Activated CD4-positive, alpha-beta T cell treated with anti-CD3 and anti-CD28 coated beads, Interleukin-2, amount 10 ng/mL, durations not matched to agents 7 days and 5 days (primary cell): Measurements from ENCODE around the gene PCED1B. TPM values are rescaled to one million over a fixed set of nuclear protein-coding genes. Genes with fewer than 3 reads are reported as not detected.

ENCODE experiments used
- CTCF ChIA-PET: fragments of 350-600 bp; sonication (Branson Sonifier 250); formaldehyde crosslinking; loops from one replicate; lab custom pipeline; 2021; ENCODE audit warnings: antibody characterized with exemption; lab: Charles Lee
- POLR2A ChIA-PET: fragments of 350-600 bp; sonication (Branson Sonifier 250); formaldehyde crosslinking; loops from one replicate; lab custom pipeline; 2021; ENCODE audit warnings: antibody characterized with exemption; lab: Charles Lee
- DNase-seq: peaks from one replicate; pipeline ENCODE4 v3.0.0-alpha.2; 2020
- H3K27ac Mint-ChIP-seq: one replicate; pipeline ENCODE4 v1.8.0; 2021; ENCODE audit warnings: mild to moderate bottlenecking, moderate library complexity, mixed read lengths
- H3K27me3 Mint-ChIP-seq: one replicate; pipeline ENCODE4 v1.8.0; 2021; ENCODE audit warnings: mixed read lengths
- H3K36me3 Mint-ChIP-seq: one replicate; pipeline ENCODE4 v1.8.0; 2021; ENCODE audit warnings: low read depth, mixed read lengths
- H3K4me1 Mint-ChIP-seq: one replicate; pipeline ENCODE4 v1.8.0; 2021; ENCODE audit warnings: mixed read lengths
- H3K4me3 Mint-ChIP-seq: one replicate; pipeline ENCODE4 v1.8.0; 2021; ENCODE audit warnings: mild to moderate bottlenecking, moderate library complexity, mixed read lengths
- H3K9me3 Mint-ChIP-seq: one replicate; pipeline ENCODE4 v1.8.0; 2021; ENCODE audit warnings: mixed read lengths
- total RNA-seq, 2 experiments: library from RNA; stranded (reverse); gene quantifications; one replicate each; pipeline ENCODE4 v1.2.3, GENCODE V29; 2021

PCED1B gene, protein sequence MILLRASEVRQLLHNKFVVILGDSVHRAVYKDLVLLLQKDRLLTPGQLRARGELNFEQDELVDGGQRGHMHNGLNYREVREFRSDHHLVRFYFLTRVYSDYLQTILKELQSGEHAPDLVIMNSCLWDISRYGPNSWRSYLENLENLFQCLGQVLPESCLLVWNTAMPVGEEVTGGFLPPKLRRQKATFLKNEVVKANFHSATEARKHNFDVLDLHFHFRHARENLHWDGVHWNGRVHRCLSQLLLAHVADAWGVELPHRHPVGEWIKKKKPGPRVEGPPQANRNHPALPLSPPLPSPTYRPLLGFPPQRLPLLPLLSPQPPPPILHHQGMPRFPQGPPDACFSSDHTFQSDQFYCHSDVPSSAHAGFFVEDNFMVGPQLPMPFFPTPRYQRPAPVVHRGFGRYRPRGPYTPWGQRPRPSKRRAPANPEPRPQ
- total RNA-seq = 10 to 100 TPM; 58.7 to 59.7 TPM

DNA sequence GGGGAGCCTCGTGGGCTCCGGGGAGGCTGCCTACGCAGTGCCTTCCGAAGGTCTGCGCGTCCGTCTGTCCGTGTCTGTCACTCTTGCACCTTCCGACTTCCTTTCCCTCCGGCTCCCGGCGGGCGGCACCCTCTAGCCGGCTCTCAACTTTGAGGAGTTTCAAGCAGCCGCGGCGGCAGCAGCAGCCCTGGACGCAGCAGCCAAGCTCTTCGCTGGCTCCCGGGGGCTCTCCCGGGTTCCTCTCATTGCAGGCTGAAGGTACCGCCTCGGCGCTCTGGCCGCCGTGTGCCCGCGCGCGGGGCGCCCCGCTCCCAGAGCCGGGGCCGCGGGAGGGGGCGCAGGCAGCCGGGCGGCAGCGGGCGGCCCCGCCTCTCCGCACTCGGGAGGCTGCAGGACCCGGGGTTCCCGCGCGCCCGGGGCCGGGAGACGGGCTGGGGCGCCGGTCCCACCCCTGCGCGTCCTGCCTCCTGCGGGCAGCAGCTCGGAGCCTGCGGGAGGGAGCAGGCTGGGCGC lies at the start of gene PCED1B, which contains the start of gene AMIGO2:
PCED1B (plus strand) TSS at position 154 of the 513 bp plus-strand sequence. CDS start 155,443 bp downstream, outside the sequence.
AMIGO2 (minus strand) TSS at position 492 of the 513 bp plus-strand sequence. CDS start 957 bp downstream, outside the sequence.
- H3K9me3 Mint-ChIP-seq = no peaks in the 10 kb centered on the region
- ChIA-PET CTCF (interaction anchor here (0.7 to 2.6 kb wide), 8 partner anchors 9 to 347 kb away, joined by 3 to 16 read pairs (median 6); no protein-coding TSS in a partner anchor), POLR2A (interaction anchor here (0.7 kb wide), 1 partner anchor 140 kb away, joined by 3 read pairs; no protein-coding TSS in a partner anchor)
- DNase-seq = peak; percentile 69
- no peaks in the 10 kb centered on the region for H3K27me3 Mint-ChIP-seq
- peaks cover 20% of the 10 kb centered on the region for H3K36me3 Mint-ChIP-seq
- peaks cover 69% of the 10 kb centered on the region for H3K4me1 Mint-ChIP-seq
- H3K4me3 Mint-ChIP-seq = peak within 1 kb of the TSS; percentile 88
- H3K27ac Mint-ChIP-seq = peak within 1 kb of the TSS; percentile 95

DNA sequence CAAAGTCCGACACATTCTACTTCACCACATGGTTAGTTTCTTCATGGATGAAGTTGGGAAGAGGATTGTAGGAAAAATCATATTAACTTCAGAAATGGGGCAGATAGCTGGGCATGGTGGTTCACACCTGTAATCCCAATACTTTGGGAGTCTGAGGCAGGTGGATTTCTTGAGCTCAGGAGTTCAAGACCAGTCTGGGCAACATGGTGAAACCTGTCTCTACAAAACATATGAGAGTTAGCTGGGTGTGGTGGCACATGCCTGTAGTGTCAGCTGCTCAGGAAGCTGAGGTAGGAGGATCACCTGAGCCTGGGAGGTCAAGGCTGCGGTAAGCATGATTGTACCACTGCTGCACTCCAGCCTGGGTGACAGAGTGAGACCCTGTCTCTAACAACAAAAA lies 49.5 kb upstream of the PCED1B start:
- Mint-ChIP-seq H3K9me3 (no peaks in the 10 kb centered on the region), H3K36me3 (no peaks in the 10 kb centered on the region)

DNA sequence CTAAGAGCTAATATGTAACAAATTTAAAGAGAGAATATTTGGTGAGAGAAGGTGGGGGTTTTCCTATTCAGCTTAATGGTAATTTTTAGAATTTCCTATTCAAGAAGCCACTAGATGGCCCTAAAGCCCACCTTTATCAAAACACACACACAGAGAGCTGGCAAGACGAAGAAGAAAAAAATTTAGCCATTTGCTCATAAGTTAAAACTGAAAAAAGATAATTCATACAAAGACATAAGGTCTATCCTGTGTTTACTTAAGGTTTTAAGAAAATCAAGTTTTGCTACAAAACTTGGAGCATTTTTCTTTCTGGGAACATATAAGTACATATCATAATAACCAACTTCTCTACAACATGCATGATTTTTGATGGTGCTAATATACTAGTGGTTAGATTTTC lies 46.8 kb upstream of the PCED1B start:
- ChIA-PET POLR2A (no interaction called here), CTCF (interaction anchor here (0.5 to 3.1 kb wide), 18 partner anchors 8 to 647 kb away, joined by 3 to 22 read pairs (median 3); no protein-coding TSS in a partner anchor)
- peak; percentile 42 for DNase-seq
- no peaks in the 10 kb centered on the region for H3K9me3 Mint-ChIP-seq
- H3K4me3 Mint-ChIP-seq = no peak overlapping the region
- H3K27ac Mint-ChIP-seq = no peak overlapping the region
- peaks cover 10% of the 10 kb centered on the region for H3K4me1 Mint-ChIP-seq
- H3K36me3 Mint-ChIP-seq = no peaks in the 10 kb centered on the region
- H3K27me3 Mint-ChIP-seq = no peaks in the 10 kb centered on the region

More for the DNA sequence above, 49.5 kb upstream of the PCED1B start:
- ChIA-PET POLR2A (no interaction called here), CTCF (interaction anchor here (0.6 to 1.0 kb wide), 3 partner anchors 9 to 607 kb away, joined by 3 to 4 read pairs (median 3); no protein-coding TSS in a partner anchor)
- DNase-seq = no peak
- Mint-ChIP-seq H3K4me3 (no peak overlapping the region), H3K27ac (no peak overlapping the region), H3K27me3 (peaks cover 4% of the 10 kb centered on the region), H3K4me1 (peaks cover 10% of the 10 kb centered on the region)

DNA sequence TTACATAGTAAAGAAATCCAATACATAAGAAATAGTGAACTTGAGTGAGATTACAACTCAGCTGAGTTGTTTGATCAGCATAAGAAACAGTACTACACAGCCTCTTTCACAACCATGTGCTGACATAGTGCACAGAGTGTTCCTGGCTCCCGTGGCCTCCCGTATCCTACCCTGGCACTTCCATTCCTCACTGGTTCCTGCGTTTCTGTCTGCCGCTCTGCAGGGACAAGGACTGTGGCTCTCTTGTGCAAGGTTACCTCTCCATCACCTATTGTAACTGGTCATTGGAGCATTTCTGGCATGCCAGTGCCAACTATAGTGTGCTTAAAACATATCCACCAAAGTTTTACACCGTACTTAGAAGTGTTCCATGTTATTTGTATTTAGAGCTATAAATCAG lies 46.3 kb upstream of the PCED1B start:
- Mint-ChIP-seq H3K27ac (no peak overlapping the region), H3K36me3 (no peaks in the 10 kb centered on the region), H3K27me3 (no peaks in the 10 kb centered on the region), H3K9me3 (no peaks in the 10 kb centered on the region), H3K4me1 (peaks cover 10% of the 10 kb centered on the region), H3K4me3 (no peak overlapping the region)
- DNase-seq = no peak
- ChIA-PET POLR2A (no interaction called here), CTCF (interaction anchor here (0.5 to 3.1 kb wide), 15 partner anchors 9 to 647 kb away, joined by 3 to 22 read pairs (median 3); no protein-coding TSS in a partner anchor)

DNA sequence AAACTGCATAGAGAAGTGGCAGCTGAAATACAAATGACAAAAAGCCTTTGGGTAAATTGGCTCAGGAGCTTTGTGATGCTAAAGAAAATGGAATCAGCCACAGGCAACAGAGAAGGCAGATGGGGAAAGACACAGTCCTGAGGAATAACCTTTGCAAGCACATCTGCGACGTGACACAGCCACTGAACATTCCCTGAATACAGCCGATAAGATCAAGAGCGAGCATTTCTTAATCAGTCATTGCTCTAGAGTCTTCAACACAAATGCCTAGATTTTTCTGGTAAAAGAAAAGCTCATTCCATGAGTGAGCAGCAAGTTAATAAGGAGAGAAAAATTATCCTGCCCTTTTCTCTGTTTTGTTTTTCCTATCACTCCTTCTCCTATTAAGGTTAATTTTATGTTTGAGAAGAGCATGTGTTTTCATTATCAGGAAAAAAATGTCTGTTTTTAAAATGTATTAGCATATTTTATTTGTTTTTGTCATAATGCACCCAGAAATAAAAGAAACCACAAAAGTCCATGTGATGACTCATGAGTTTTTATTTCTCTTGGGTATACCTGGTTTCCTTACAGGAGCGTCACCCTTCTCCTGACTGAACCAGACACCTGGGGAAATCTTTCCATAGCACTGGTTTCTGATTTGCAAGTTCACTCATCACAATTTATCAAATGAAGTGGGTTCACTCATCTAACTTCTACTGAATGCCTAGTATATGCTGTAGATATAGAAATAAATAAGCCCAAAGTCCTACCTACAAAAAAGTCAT lies 45.4 kb upstream of the PCED1B start:
- H3K9me3 Mint-ChIP-seq = no peaks in the 10 kb centered on the region
- ChIA-PET POLR2A (no interaction called here), CTCF (interaction anchor here (1.3 to 3.1 kb wide), 2 partner anchors 274 to 363 kb away, joined by 3 to 22 read pairs; no protein-coding TSS in a partner anchor)
- H3K27me3 Mint-ChIP-seq = no peaks in the 10 kb centered on the region
- peaks cover 10% of the 10 kb centered on the region for H3K4me1 Mint-ChIP-seq
- H3K27ac Mint-ChIP-seq = no peak overlapping the region
- no peak for DNase-seq
- no peaks in the 10 kb centered on the region for H3K36me3 Mint-ChIP-seq
- H3K4me3 Mint-ChIP-seq = no peak overlapping the region

DNA sequence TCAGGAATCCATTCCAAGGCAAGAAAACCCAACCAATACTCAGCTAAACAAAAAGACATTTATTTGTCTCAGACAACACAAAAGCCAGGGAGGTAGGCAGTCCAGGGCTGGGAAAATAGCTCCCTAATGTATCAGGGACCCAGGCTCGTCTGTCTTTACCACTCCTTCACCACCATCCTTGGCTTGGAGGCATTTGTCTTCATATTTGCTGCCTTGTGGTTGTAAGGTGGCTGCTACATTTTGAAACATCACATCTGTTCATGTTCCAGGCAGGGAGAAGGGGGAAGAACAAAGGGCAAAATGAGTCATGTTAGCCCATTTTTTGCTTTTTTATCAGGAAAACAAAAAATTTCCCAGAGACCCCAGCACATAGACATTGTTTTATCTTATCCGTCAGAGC lies 44.8 kb upstream of the PCED1B start:
- H3K36me3 Mint-ChIP-seq = no peaks in the 10 kb centered on the region
- H3K27me3 Mint-ChIP-seq = no peaks in the 10 kb centered on the region
- no peak overlapping the region for H3K27ac Mint-ChIP-seq
- peaks cover 10% of the 10 kb centered on the region for H3K4me1 Mint-ChIP-seq
- no peak for DNase-seq
- H3K9me3 Mint-ChIP-seq = no peaks in the 10 kb centered on the region
- ChIA-PET CTCF (no interaction called here), POLR2A (no interaction called here)
- no peak overlapping the region for H3K4me3 Mint-ChIP-seq

DNA sequence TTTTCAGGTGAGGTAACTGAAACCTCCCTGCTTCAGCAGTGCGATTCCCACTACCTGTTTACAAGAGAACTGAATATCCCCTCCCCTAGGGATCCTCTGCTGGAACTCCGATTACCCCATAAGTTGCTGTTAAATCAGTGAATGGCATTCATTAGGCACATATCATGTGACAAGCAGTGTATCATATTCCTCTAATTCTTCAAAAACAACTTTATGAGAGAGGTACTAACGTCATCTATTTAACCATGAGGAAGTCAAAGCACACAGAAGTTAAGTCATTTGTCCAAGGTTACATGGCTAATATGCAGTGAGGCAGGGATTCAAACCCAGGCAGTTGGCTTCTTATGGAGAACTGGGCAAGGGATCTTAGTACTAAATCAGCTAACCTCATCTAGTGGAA lies 43.9 kb upstream of the PCED1B start:
- ChIA-PET POLR2A (interaction anchor here (0.7 kb wide), 1 partner anchor 274 kb away, joined by 3 read pairs; no protein-coding TSS in a partner anchor), CTCF (no interaction called here)
- no peak for DNase-seq
- no peak overlapping the region for H3K27ac Mint-ChIP-seq
- H3K4me1 Mint-ChIP-seq = peaks cover 10% of the 10 kb centered on the region
- no peaks in the 10 kb centered on the region for H3K9me3 Mint-ChIP-seq
- H3K4me3 Mint-ChIP-seq = no peak overlapping the region
- H3K27me3 Mint-ChIP-seq = no peaks in the 10 kb centered on the region
- H3K36me3 Mint-ChIP-seq = no peaks in the 10 kb centered on the region

DNA sequence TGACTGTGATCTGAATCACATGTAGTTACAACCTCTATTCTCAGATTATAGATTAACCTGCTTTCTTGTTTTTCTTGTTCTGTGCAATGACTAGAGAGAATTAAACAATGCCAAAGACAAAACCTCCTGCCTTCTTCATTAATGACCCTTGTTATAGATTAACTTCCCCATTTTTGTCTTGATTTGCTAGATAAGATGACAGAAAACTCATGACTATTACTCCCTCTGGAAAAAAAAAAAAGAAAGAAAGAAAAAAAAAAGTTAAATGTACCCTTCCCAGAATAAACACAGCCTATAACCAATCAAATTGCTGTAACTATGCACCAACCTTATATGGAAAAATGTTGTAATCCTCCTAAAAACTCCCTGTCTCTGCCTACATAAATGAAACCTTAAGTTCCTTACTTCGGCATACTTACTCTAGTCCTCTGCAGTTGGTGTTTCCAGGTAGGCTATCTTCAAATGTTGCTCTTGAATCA lies 41.1 kb upstream of the PCED1B start:
- Mint-ChIP-seq H3K27ac (no peak overlapping the region), H3K36me3 (no peaks in the 10 kb centered on the region), H3K4me3 (no peak overlapping the region), H3K4me1 (peaks cover 2% of the 10 kb centered on the region), H3K9me3 (no peaks in the 10 kb centered on the region), H3K27me3 (no peaks in the 10 kb centered on the region)
- ChIA-PET POLR2A (no interaction called here), CTCF (interaction anchor here (1.0 kb wide), 1 partner anchor 37 kb away, joined by 3 read pairs; no protein-coding TSS in a partner anchor)
- no peak for DNase-seq

DNA sequence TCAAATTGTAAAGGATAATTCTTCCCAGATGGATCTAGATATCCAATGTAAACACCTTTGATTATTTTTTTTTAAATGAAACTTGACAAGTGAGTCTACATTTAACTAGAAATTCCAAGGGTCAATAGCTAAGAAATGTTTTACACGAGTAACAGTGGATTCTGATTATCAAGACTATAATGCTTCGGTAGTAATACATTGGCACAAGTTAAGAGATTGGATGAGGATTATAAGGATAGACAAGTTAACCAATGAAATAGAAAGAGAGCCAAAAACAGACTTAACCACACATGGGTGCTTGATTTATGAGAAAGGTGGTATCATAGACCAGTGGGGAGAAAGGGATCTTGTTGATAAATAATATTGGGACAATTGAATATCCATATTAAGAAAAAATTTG lies 40.3 kb upstream of the PCED1B start:
- no peaks in the 10 kb centered on the region for H3K27me3 Mint-ChIP-seq
- H3K9me3 Mint-ChIP-seq = no peaks in the 10 kb centered on the region
- no peak for DNase-seq
- H3K4me1 Mint-ChIP-seq = no peaks in the 10 kb centered on the region
- no peak overlapping the region for H3K4me3 Mint-ChIP-seq
- ChIA-PET CTCF (no interaction called here), POLR2A (no interaction called here)
- H3K36me3 Mint-ChIP-seq = no peaks in the 10 kb centered on the region
- no peak overlapping the region for H3K27ac Mint-ChIP-seq

DNA sequence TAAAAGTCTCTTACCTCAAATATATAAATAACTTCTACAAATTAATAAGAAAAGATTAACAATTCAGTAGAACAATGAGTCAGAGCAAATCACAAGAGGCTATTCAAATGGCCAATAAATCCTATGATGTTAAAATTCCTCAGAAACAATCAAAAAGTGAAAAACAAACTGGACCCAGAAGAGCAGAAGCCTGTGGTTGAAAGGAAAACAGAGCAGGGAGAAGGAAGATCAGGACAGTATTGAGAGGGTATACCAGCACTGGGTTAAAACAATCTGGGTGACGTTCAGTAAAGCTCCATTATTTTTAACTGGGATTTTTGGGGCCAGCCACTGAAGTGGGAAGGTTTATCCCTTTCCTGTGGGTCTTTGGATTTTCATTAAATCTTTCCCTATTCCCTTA lies 39.7 kb upstream of the PCED1B start:
- DNase-seq = no peak
- H3K4me3 Mint-ChIP-seq = no peak overlapping the region
- POLR2A ChIA-PET = no interaction called here
- no peaks in the 10 kb centered on the region for H3K27me3 Mint-ChIP-seq
- CTCF ChIA-PET = no interaction called here
- H3K27ac Mint-ChIP-seq = no peak overlapping the region
- H3K9me3 Mint-ChIP-seq = no peaks in the 10 kb centered on the region
- no peaks in the 10 kb centered on the region for H3K4me1 Mint-ChIP-seq
- no peaks in the 10 kb centered on the region for H3K36me3 Mint-ChIP-seq

DNA sequence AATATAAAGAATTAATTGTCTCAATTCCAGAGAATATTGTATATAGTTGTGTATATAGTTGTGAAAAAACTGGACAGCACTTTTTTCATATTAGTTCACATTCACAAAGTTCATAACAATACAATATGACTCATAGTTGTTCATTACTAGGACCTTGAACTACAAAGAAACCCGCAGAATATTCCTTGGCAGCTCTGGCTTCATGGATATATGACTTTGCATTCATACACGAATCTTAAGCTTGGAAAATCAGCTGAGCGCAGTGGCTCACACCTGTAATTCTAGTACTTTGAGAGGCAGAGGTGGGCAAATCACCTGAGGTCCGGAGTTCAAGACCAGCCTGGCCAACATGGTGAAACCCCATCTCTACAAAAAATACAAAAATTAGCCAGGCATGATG lies 38.1 kb upstream of the PCED1B start:
- Mint-ChIP-seq H3K4me1 (no peaks in the 10 kb centered on the region), H3K9me3 (no peaks in the 10 kb centered on the region), H3K27me3 (peaks cover 6% of the 10 kb centered on the region), H3K36me3 (no peaks in the 10 kb centered on the region), H3K27ac (no peak overlapping the region), H3K4me3 (no peak overlapping the region)
- DNase-seq = no peak
- ChIA-PET CTCF (no interaction called here), POLR2A (no interaction called here)

DNA sequence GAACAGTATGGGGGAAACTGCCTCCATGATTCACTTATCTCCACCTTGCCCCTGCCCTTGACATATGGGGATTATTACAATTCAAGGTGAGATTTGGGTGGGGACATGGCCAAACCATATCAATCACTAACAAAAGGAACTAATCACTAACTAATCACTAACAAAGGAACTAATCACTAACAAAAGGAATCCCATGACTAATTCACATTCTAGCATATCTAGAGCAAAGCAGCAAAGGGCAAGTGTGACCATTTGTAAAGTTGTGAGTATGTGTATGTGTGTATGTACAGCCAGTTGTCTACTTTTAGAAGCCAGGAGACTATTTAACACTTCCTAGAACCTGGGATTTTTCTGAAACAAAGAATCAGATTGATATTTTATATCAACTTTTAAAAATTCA lies 30.9 kb upstream of the PCED1B start:
- H3K27ac Mint-ChIP-seq = no peak overlapping the region
- H3K27me3 Mint-ChIP-seq = peaks cover 10% of the 10 kb centered on the region
- no peaks in the 10 kb centered on the region for H3K4me1 Mint-ChIP-seq
- ChIA-PET CTCF (interaction anchor here (1.6 kb wide), 1 partner anchor 23 kb away, joined by 4 read pairs; no protein-coding TSS in a partner anchor), POLR2A (no interaction called here)
- DNase-seq = no peak
- H3K9me3 Mint-ChIP-seq = peaks cover 14% of the 10 kb centered on the region
- peaks cover 6% of the 10 kb centered on the region for H3K36me3 Mint-ChIP-seq
- no peak overlapping the region for H3K4me3 Mint-ChIP-seq
